CD14-positive monocyte (primary cell): Measurements from ENCODE around the gene GRM2. TPM values are rescaled to one million over a fixed set of nuclear protein-coding genes. Genes with fewer than 3 reads are reported as not detected.
A peak's percentile ranks its signal among the peaks of the same experiment; 100 is the strongest.

Experiments used
- DNase-seq, 3 donors: peaks; one replicate each; pipeline ENCODE4 v3.0.0-alpha.2; 2011 to 2022
- H2AFZ ChIP-seq: 2 replicates; pipeline ENCODE4 v1.6.0; 2012; ENCODE audit warnings: mild to moderate bottlenecking, low read depth, low read length, inconsistent platforms; ENCODE audit not compliant: insufficient read depth, poor library complexity, severe bottlenecking
- H3K27ac ChIP-seq, 2 donors: 1 replicate in 1 of 2; 2 replicates in 1 of 2; pipeline ENCODE4 v1.5.1; 2012 to 2013; ENCODE audit warnings: low read length in 2 of 2, control low read depth in 1 of 2, inconsistent platforms in 1 of 2, low read depth in 1 of 2, mild to moderate bottlenecking in 1 of 2
- H3K27me3 ChIP-seq, 2 donors: one replicate each; pipeline versions ENCODE4 v1.6.0 to v1.6.1; 2011 to 2013; ENCODE audit warnings: low read length in 2 of 2; ENCODE audit not compliant: control insufficient read depth in 2 of 2, insufficient read depth in 2 of 2
- H3K36me3 ChIP-seq, 2 donors: replicated peaks in 1 of 2; 1 replicate in 1 of 2; 2 replicates in 1 of 2; pipeline versions ENCODE4 v1.5.1 to v1.6.1; 2012 to 2013; ENCODE audit warnings: low read length in 2 of 2, control low read depth in 1 of 2, inconsistent platforms in 1 of 2, mild to moderate bottlenecking in 1 of 2; ENCODE audit not compliant: insufficient read depth in 2 of 2, control insufficient read depth in 1 of 2
- H3K4me1 ChIP-seq, 2 donors: 1 replicate in 1 of 2; 2 replicates in 1 of 2; pipeline versions ENCODE4 v1.5.1 to v1.6.1; 2012 to 2013; ENCODE audit warnings: low read length in 2 of 2, control low read depth in 1 of 2, inconsistent platforms in 1 of 2, mild to moderate bottlenecking in 1 of 2, moderate library complexity in 1 of 2; ENCODE audit not compliant: insufficient read depth in 2 of 2, control insufficient read depth in 1 of 2
- H3K4me2 ChIP-seq: replicated peaks from 2 replicates; pipeline ENCODE3; 2012; ENCODE audit warnings: low read length, moderate library complexity, mild to moderate bottlenecking; ENCODE audit not compliant: poor library complexity, severe bottlenecking; ENCODE audit errors: extremely low read depth
- H3K4me3 ChIP-seq, 3 experiments: fragments of 200-600 bp in 1 of 3; sonication (generic) in 1 of 3; replicated peaks in 1 of 3; 1 replicate in 2 of 3; 2 replicates in 1 of 3; pipeline ENCODE4 v1.5.1; 2011 to 2013; ENCODE audit warnings: low read length in 3 of 3, mild to moderate bottlenecking in 3 of 3, control low read depth in 2 of 3, low read depth in 2 of 3, inconsistent platforms in 1 of 3, moderate library complexity in 1 of 3
- H3K79me2 ChIP-seq: 2 replicates; pipeline ENCODE4 v1.6.0; 2012; ENCODE audit warnings: mild to moderate bottlenecking, control low read depth, inconsistent platforms, low read length, moderate library complexity; ENCODE audit not compliant: insufficient read depth
- H3K9ac ChIP-seq: 2 replicates; pipeline ENCODE4 v1.6.0; 2017; ENCODE audit warnings: low read length, mild to moderate bottlenecking; ENCODE audit not compliant: insufficient read depth, poor library complexity, severe bottlenecking
- H3K9me3 ChIP-seq, 2 donors: replicated peaks in 1 of 2; 1 replicate in 1 of 2; 2 replicates in 1 of 2; pipeline versions ENCODE4 v1.5.1 to v1.6.1; 2012 to 2013; ENCODE audit warnings: low read length in 2 of 2, control low read depth in 1 of 2; ENCODE audit not compliant: control insufficient read depth in 1 of 2, insufficient read depth in 1 of 2
- H4K20me1 ChIP-seq: 2 replicates; pipeline ENCODE4 v1.6.0; 2012; ENCODE audit warnings: mild to moderate bottlenecking, low read length, control low read depth, moderate library complexity; ENCODE audit not compliant: insufficient read depth
- H3K27ac Mint-ChIP-seq, 7 donors: one replicate each; pipeline ENCODE4 v1.8.0; 2020; ENCODE audit warnings: mild to moderate bottlenecking in 7 of 7, mixed read lengths in 7 of 7, moderate library complexity in 6 of 7, inconsistent platforms in 2 of 7
- H3K27me3 Mint-ChIP-seq, 3 donors: one replicate each; pipeline ENCODE4 v1.8.0; 2021 to 2022; ENCODE audit warnings: low read depth in 3 of 3, mild to moderate bottlenecking in 3 of 3, mixed read lengths in 3 of 3, moderate library complexity in 3 of 3, inconsistent platforms in 1 of 3
- H3K36me3 Mint-ChIP-seq, 2 donors: one replicate each; pipeline ENCODE4 v1.8.0; 2020; ENCODE audit warnings: mixed read lengths in 2 of 2, inconsistent platforms in 1 of 2, mild to moderate bottlenecking in 1 of 2
- H3K4me1 Mint-ChIP-seq: one replicate; pipeline ENCODE4 v1.8.0; 2020; ENCODE audit warnings: mild to moderate bottlenecking, mixed read lengths
- H3K4me3 Mint-ChIP-seq, 2 donors: one replicate each; pipeline ENCODE4 v1.8.0; 2020; ENCODE audit warnings: mild to moderate bottlenecking in 2 of 2, mixed read lengths in 2 of 2, moderate library complexity in 1 of 2
- H3K9me3 Mint-ChIP-seq, 7 donors: one replicate each; pipeline ENCODE4 v1.8.0; 2020 to 2022; ENCODE audit warnings: mixed read lengths in 7 of 7, mild to moderate bottlenecking in 6 of 7, moderate library complexity in 6 of 7, inconsistent platforms in 2 of 7
- WGBS: methylation state at CpG from one replicate; pipeline ENCODE4 v1.1.5; 2013; ENCODE audit warnings: missing lambda C conversion rate; ENCODE audit not compliant: insufficient coverage; 5-methylcytosine and 5-hydroxymethylcytosine counted together
- intact Hi-C, 2 donors: fragments of 100-400 bp; cut with micrococcal nuclease; formaldehyde crosslinking; loops; one replicate each; pipeline versions ENCODE4 v1.15.0 to v1.15.1; 2023
- polyA plus RNA-seq, 3 donors: library from polyadenylated mRNA; depleted of rRNA in 1 of 3; unstranded in 2 of 3; stranded (reverse) in 1 of 3; fragments of 300-500 nt in 2 of 3; fragments of >200 nt in 1 of 3; fragmentation: Illumina TruSeq in 2 of 3; gene quantifications; 1 replicate in 2 of 3; 2 replicates in 1 of 3; pipeline ENCODE4 v1.2.3, GENCODE V29; 2012 to 2021
- TF ChIP-seq, protein P1 (sequence below): fragments of 200-600 bp; IDR thresholded peaks from one replicate; pipeline ENCODE4 v1.8.0; 2022; ENCODE audit warnings: antibody characterized with exemption, mild to moderate bottlenecking

Gene GRM2
- polyA plus RNA-seq, 3 donors = 0.72 TPM; not detected in 2

DNA sequence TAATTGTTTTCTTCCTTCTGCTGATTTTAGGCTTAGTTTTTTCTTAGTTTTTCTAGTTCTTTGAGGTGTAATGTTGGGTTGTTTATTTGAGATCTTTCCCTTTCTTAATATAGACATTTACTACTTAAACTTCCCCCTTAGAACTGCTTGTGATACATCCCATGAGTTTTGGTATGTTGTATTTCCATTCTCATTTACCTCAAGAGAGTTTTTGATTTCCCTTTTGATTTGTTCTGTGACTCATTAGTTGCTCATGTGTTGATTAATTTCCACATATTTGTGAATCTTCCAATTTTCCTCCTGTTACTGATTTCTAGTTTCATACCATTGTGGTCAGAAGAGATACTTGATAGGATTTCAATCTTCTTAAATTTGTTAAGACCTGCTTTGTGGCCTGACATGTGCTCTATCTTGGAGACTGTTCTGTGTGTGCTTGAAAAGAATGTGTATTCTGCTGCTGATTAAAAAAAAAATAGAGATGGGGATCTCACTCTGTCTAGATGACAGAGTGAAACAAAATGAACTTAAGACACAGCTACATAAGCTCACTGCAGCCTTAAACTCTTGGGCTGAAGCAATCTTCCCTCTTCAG, 22.3 kb downstream of the GRM2 start:
- Histone ChIP-seq H2AFZ (no peak overlapping the region), H3K27ac (no peak overlapping the region), H3K4me1 (no peaks in the 10 kb centered on the region), H4K20me1 (no peaks in the 10 kb centered on the region), H3K79me2 (no peaks in the 10 kb centered on the region), H3K9me3 (no peaks in the 10 kb centered on the region), H3K36me3 (no peaks in the 10 kb centered on the region), H3K4me2 (no peak overlapping the region), H3K9ac (no peak overlapping the region), H3K27me3 (peaks cover 0 to 2% of the 10 kb centered on the region in 2 donors), H3K4me3 (no peak overlapping the region)
- TF ChIP-seq, protein P1, sequence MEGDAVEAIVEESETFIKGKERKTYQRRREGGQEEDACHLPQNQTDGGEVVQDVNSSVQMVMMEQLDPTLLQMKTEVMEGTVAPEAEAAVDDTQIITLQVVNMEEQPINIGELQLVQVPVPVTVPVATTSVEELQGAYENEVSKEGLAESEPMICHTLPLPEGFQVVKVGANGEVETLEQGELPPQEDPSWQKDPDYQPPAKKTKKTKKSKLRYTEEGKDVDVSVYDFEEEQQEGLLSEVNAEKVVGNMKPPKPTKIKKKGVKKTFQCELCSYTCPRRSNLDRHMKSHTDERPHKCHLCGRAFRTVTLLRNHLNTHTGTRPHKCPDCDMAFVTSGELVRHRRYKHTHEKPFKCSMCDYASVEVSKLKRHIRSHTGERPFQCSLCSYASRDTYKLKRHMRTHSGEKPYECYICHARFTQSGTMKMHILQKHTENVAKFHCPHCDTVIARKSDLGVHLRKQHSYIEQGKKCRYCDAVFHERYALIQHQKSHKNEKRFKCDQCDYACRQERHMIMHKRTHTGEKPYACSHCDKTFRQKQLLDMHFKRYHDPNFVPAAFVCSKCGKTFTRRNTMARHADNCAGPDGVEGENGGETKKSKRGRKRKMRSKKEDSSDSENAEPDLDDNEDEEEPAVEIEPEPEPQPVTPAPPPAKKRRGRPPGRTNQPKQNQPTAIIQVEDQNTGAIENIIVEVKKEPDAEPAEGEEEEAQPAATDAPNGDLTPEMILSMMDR = no peak
- Mint-ChIP-seq H3K4me1 (peaks cover 2% of the 10 kb centered on the region), H3K36me3 (no peaks in the 10 kb centered on the region), H3K4me3 (no peak overlapping the region), H3K27ac (no peak overlapping the region), H3K27me3 (peaks cover 3 to 7% (median 4%) of the 10 kb centered on the region in 3 donors), H3K9me3 (peaks cover 0 to 6% (median 0%) of the 10 kb centered on the region in 7 donors)
- intact Hi-C loops = no loop called here
- no peak for DNase-seq

DNA sequence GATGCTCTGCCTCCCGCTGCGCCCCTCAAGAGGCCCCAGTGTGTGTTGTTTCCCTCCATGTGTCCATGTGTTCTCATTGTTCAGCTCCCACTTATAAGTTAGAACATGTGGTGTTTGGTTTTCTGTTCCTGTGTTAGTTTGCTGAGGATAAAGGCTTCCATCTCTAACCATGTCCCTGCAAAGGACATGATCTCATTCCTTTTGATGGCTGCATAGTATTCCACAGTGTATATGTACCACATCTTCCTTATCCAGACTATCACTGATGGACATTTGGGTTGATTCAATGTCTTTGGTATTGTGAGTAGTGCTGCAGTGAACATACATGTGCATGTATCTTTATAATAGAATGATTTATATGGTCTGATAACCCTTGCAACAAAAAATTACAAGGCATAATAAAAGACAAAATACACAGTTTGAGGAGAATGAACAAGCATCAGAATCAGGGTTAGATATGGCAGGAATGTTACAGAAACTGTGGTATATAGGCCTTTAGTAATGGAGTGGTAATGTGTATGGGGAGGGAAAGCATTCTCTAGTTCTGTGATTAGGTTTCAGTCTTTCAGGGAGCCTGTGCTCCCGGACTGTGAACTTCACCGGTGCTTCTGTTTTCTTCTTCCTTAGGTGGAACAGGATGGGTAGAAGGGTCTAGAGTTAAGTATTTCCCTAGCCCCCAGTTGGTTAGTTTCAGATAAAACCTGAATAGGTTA, 27.1 kb downstream of the GRM2 start:
- H3K36me3 ChIP-seq = no peaks in the 10 kb centered on the region
- 89% methylated on average over 4 of the region's 4 CpGs for whole genome bisulfite sequencing
- no peaks in the 10 kb centered on the region for H3K9me3 ChIP-seq
- H3K9ac ChIP-seq = no peak overlapping the region
- H3K79me2 ChIP-seq = no peaks in the 10 kb centered on the region
- Mint-ChIP-seq H3K4me3 (no peak overlapping the region), H3K4me1 (peaks cover 12% of the 10 kb centered on the region), H3K27me3 (peaks cover 3 to 6% (median 3%) of the 10 kb centered on the region in 3 donors), H3K36me3 (no peaks in the 10 kb centered on the region), H3K27ac (peak overlapping the region in 1 of 7 donors; percentile 4), H3K9me3 (peaks cover 0 to 9% (median 0%) of the 10 kb centered on the region in 7 donors)
- no peak overlapping the region for H3K4me2 ChIP-seq
- intact Hi-C loops = no loop called here
- H3K4me3 ChIP-seq = no peak overlapping the region
- no peak overlapping the region for H2AFZ ChIP-seq
- peaks cover 0 to 3% of the 10 kb centered on the region in 2 donors for H3K27me3 ChIP-seq
- no peaks in the 10 kb centered on the region for H4K20me1 ChIP-seq
- TF ChIP-seq, protein P1 = no peak
- no peak overlapping the region for H3K27ac ChIP-seq
- no peak for DNase-seq
- H3K4me1 ChIP-seq = peaks cover 7 to 8% of the 10 kb centered on the region in 2 donors
